Stimulated activated naive CD4-positive, alpha-beta T cell (primary cell): ENCODE results near the gene MAPK8IP2.
"Not testable (repeated sequence)": the region's sequence is repeated elsewhere in the genome, so short reads cannot be mapped to it uniquely, and the experiment has no call there.

Source experiments
- DNase-seq, 6 experiments: peaks; one replicate each; lab custom pipeline; 2025; lab: John Stamatoyannopoulos, UW

MAPK8IP2 gene

GRCh38 chr22:50635591-50635990 is 35.0 kb downstream of the MAPK8IP2 start:
- DNase-seq, result no peak

DNA sequence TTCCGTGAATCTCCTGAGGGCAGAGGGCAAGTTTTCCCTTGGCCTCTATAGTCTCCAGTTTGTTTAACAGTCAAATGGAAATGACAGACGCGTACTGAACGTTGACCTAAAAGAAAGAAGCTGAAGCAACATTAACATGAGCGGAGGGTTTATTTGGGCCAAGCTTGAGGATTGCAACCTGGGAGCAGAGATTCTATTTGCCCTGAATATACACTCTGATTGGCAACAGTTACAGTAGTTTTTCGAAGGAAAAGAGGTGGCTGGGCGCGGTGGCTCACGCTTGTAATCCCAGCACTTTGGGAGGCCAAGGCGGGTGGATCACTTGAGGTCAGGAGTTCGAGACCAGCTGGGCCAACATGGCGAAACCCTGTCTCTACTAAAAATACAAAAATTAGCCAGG is 39.7 kb downstream of the MAPK8IP2 start:
- not testable (repeated sequence) for DNase-seq

GRCh38 chr22:50640857-50641647 is 40.5 kb downstream of the MAPK8IP2 start:
- DNase-seq, result no peak

- DNase-seq, result no peak
Measured at GRCh38 chr22:50641696-50642607, 41.4 kb downstream of the MAPK8IP2 start.

DNA sequence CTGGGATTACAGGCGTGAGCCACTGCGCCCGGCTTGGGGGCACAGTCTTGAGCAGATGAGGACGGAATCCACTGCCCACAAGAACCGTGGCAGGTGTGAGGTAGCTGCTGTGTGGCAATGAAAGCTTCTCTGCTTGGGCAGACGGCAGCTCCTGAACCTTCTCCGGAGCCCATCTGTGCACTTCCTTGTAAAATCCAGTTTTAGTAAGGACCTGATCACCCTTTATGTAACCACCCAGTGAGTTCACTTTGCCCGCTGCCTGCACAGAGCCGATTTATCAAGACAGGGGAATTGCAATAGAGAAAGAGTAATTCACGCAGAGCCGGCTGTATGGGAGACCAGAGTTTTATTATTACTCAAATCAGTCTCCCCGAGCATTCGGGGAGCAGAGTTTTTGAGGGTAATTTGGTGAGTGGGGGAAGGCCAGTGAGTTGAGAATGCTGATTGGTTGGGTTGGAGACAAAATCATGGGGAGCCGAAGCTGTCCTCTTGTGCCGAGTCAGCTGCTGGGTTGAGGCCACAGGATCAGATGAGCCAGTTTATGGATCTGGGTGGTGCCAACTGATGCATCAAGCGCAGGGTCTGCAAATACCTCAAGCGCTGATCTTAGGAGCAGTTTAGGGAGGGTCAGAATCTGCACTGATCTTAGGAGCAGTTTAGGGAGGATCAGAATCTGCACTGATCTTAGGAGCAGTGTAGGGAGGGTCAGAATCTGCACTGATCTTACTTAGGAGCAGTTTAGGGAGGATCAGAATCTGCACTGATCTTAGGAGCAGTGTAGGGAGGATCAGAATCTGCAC is 42.6 kb downstream of the MAPK8IP2 start:
- DNase-seq, result not testable (repeated sequence)

DNA sequence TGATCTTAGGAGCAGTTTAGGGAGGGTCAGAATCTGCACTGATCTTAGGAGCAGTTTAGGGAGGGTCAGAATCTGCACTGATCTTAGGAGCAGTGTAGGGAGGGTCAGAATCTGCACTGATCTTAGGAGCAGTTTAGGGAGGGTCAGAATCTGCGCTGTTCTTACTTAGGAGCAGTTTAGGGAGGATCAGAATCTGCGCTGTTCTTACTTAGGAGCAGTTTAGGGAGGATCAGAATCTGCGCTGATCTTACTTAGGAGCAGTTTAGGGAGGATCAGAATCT is 43.2 kb downstream of the MAPK8IP2 start:
- DNase-seq, result not testable (repeated sequence)

GRCh38 chr22:50653256-50653655 is 52.7 kb downstream of the MAPK8IP2 start:
- no peak for DNase-seq

GRCh38 chr22:50654664-50655063 is 54.1 kb downstream of the MAPK8IP2 start:
- DNase-seq, result not testable (repeated sequence)

GRCh38 chr22:50656122-50657070 is 55.8 kb downstream of the MAPK8IP2 start:
- DNase-seq, result no peak

GRCh38 chr22:50657925-50658324 is 57.3 kb downstream of the MAPK8IP2 start:
- DNase-seq, result no peak

GRCh38 chr22:50659711-50660110 is 59.1 kb downstream of the MAPK8IP2 start:
- not testable (repeated sequence) for DNase-seq

GRCh38 chr22:50660306-50660705 is 59.7 kb downstream of the MAPK8IP2 start:
- DNase-seq, result no peak
